Liver (tissue), 3 donors: Measurements from ENCODE around the gene GNAI3.

Experiments used
- CTCF ChIP-seq: fragments of 150-350 bp; IDR thresholded peaks from 2 replicates; pipeline ENCODE4 v1.5.1; 2017; ENCODE audit warnings: improper control_type of control experiment, low read depth, low read length; ENCODE audit not compliant: missing input control
- RAD21 ChIP-seq, 2 donors: IDR thresholded peaks; 2 replicates each; pipeline ENCODE4 v1.6.1; 2016; ENCODE audit warnings: antibody characterized with exemption in 2 of 2, mild to moderate bottlenecking in 2 of 2
- SP1 ChIP-seq: IDR thresholded peaks from 2 replicates; pipeline ENCODE4 v1.6.1; 2018; ENCODE audit warnings: antibody characterized with exemption, mild to moderate bottlenecking
- TAF1 ChIP-seq: conservative IDR thresholded peaks from 2 replicates; pipeline ENCODE4 v1.6.1; 2016; ENCODE audit warnings: antibody characterized with exemption, mild to moderate bottlenecking
- donor health status: healthy.
- donor health status: healthy.

DNA sequence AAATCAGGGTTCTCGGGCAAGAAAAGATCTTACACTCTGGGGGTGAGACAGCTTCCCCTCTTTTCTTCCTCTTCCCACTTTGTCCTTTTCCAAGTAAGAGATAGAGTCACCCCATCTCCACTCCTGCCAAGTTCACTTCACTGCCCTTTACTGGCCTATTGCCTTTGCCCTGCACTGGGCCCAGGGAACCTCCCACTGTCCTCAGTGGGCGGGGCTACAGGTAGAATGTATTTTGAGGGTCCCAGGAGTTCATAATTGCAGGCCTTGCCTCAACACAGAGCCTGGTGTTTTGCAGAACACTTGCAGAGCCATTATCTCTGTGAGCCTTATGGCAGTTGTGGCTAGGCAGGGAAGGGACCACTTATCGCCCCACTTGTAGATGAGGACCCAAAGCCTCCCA, 74.5 kb downstream of the GNAI3 start:
- no peak for TF ChIP-seq SP1
- no peak for TF ChIP-seq RAD21 (IDR thresholded peaks at IDR 0.05)
- no peak for TF ChIP-seq CTCF
- TF ChIP-seq TAF1: no peak
